Loucy (cell line): Measurements from ENCODE around the gene CPEB3.

Experiments used
- H2AFZ ChIP-seq: fragments of 200-600 bp; sonication (generic); 2 replicates; pipeline ENCODE4 v1.6.0; 2016; ENCODE audit warnings: antibody characterized with exemption, mild to moderate bottlenecking, low read length, moderate library complexity
- H3F3A ChIP-seq: fragments of 200-600 bp; 2 replicates; pipeline ENCODE4 v1.6.0; 2016; ENCODE audit warnings: antibody characterized with exemption, low read depth, mild to moderate bottlenecking
- H3K27me3 ChIP-seq: fragments of 200-600 bp; sonication (generic); 2 replicates; pipeline ENCODE4 v1.6.1; 2014; ENCODE audit warnings: low read length, mild to moderate bottlenecking; ENCODE audit not compliant: insufficient read depth, poor library complexity, severe bottlenecking
- H3K36me3 ChIP-seq: fragments of 200-600 bp; sonication (generic); 2 replicates; pipeline ENCODE4 v1.6.1; 2016; ENCODE audit warnings: low read length; ENCODE audit not compliant: insufficient read depth
- H3K4me1 ChIP-seq: fragments of 200-600 bp; sonication (generic); 2 replicates; pipeline ENCODE4 v1.5.1; 2014; ENCODE audit warnings: low read length, mild to moderate bottlenecking; ENCODE audit not compliant: insufficient read depth, poor library complexity, severe bottlenecking
- H3K4me2 ChIP-seq: fragments of 200-600 bp; sonication (generic); 2 replicates; pipeline ENCODE4 v1.6.0; 2014; ENCODE audit warnings: antibody characterized with exemption, low read length, low read depth, mild to moderate bottlenecking; ENCODE audit not compliant: poor library complexity, severe bottlenecking
- H3K4me3 ChIP-seq: fragments of 200-600 bp; sonication (generic); 2 replicates; pipeline ENCODE4 v1.5.1; 2014; ENCODE audit warnings: low read length, mild to moderate bottlenecking, mixed read lengths; ENCODE audit not compliant: poor library complexity, severe bottlenecking
- H3K79me2 ChIP-seq: fragments of 200-600 bp; sonication (generic); 2 replicates; pipeline ENCODE4 v1.6.1; 2014; ENCODE audit warnings: low read length; ENCODE audit not compliant: insufficient read depth
- H3K9ac ChIP-seq: fragments of 200-600 bp; sonication (generic); 2 replicates; pipeline ENCODE4 v1.6.0; 2014; ENCODE audit warnings: mild to moderate bottlenecking, low read depth, low read length, moderate library complexity; ENCODE audit not compliant: poor library complexity, severe bottlenecking
- H3K9me2 ChIP-seq: fragments of 200-600 bp; sonication (generic); replicated peaks from 2 replicates; pipeline ENCODE4 v1.6.1; 2016; ENCODE audit warnings: low read depth, low read length, mixed read lengths
- H3K9me3 ChIP-seq: fragments of 200-600 bp; sonication (generic); 2 replicates; pipeline ENCODE4 v1.6.1; 2014; ENCODE audit warnings: mild to moderate bottlenecking, antibody characterized with exemption, low read length, low read depth; ENCODE audit not compliant: insufficient read depth
- H4K20me1 ChIP-seq: fragments of 200-600 bp; sonication (generic); 2 replicates; pipeline ENCODE4 v1.6.0; 2014; ENCODE audit warnings: antibody characterized with exemption, low read length, mild to moderate bottlenecking; ENCODE audit not compliant: insufficient read depth, poor library complexity, severe bottlenecking
- CTCF ChIP-seq: fragments of 200-600 bp; sonication (generic); conservative IDR thresholded peaks from 2 replicates; pipeline ENCODE4 v1.5.1; 2014; ENCODE audit warnings: mild to moderate bottlenecking, antibody characterized with exemption, low read length
- EZH2phosphoT487 ChIP-seq: fragments of 200-600 bp; IDR thresholded peaks from 2 replicates; pipeline ENCODE4 v1.6.1; 2018; ENCODE audit warnings: antibody characterized with exemption, mild to moderate bottlenecking, moderate library complexity, borderline replicate concordance

CPEB3 gene

GRCh38 chr10:92207061-92207460, 83.8 kb downstream of the CPEB3 start:
- H3K36me3 ChIP-seq, result peaks cover 4% of the 10 kb centered on the region; the same call in 1 of the 2 replicates
- no peak overlapping the region for H2AFZ ChIP-seq
- no peaks in the 10 kb centered on the region for H3K9me2 ChIP-seq
- H3K27me3 ChIP-seq, result no peaks in the 10 kb centered on the region
- H3K9ac ChIP-seq, result no peak overlapping the region
- no peaks in the 10 kb centered on the region for H4K20me1 ChIP-seq
- no peaks in the 10 kb centered on the region for H3K79me2 ChIP-seq
- no peak overlapping the region for H3K4me2 ChIP-seq
- H3K9me3 ChIP-seq, result no peaks in the 10 kb centered on the region
- no peaks in the 10 kb centered on the region for H3F3A ChIP-seq
- no peaks in the 10 kb centered on the region for H3K4me1 ChIP-seq
- TF ChIP-seq EZH2phosphoT487 (no peak), CTCF (no peak)
- no peak overlapping the region for H3K4me3 ChIP-seq

GRCh38 chr10:92203919-92204623, 86.8 kb downstream of the CPEB3 start:
- H3K9me2 ChIP-seq, result no peaks in the 10 kb centered on the region
- no peak overlapping the region for H3K9ac ChIP-seq
- H3K4me3 ChIP-seq, result no peak overlapping the region
- TF ChIP-seq EZH2phosphoT487, result no peak
- no peak for TF ChIP-seq CTCF
- no peaks in the 10 kb centered on the region for H3K79me2 ChIP-seq
- H3K27me3 ChIP-seq, result no peaks in the 10 kb centered on the region
- H3F3A ChIP-seq, result no peaks in the 10 kb centered on the region
- H2AFZ ChIP-seq, result no peak overlapping the region
- no peak overlapping the region for H3K4me2 ChIP-seq
- no peaks in the 10 kb centered on the region for H4K20me1 ChIP-seq
- no peaks in the 10 kb centered on the region for H3K9me3 ChIP-seq
- H3K4me1 ChIP-seq, result no peaks in the 10 kb centered on the region
- peaks cover 4% of the 10 kb centered on the region; the same call in 1 of the 2 replicates for H3K36me3 ChIP-seq

- TF ChIP-seq EZH2phosphoT487 (no peak), CTCF (no peak)
- H3K4me1 ChIP-seq, result no peaks in the 10 kb centered on the region
- no peak overlapping the region for H3K4me2 ChIP-seq
- H2AFZ ChIP-seq, result no peak overlapping the region
- no peaks in the 10 kb centered on the region for H3K9me3 ChIP-seq
- H3K9me2 ChIP-seq, result no peaks in the 10 kb centered on the region
- H3K4me3 ChIP-seq, result no peak overlapping the region
- no peaks in the 10 kb centered on the region for H4K20me1 ChIP-seq
- H3K9ac ChIP-seq, result no peak overlapping the region
- peaks cover 4% of the 10 kb centered on the region; the same call in 1 of the 2 replicates for H3K36me3 ChIP-seq
- no peaks in the 10 kb centered on the region for H3K27me3 ChIP-seq
- H3K79me2 ChIP-seq, result no peaks in the 10 kb centered on the region
- H3F3A ChIP-seq, result no peaks in the 10 kb centered on the region
Observed at GRCh38 chr10:92202536-92202935, 88.3 kb downstream of the CPEB3 start.
